H9 (cell line): ENCODE results near the gene WFDC1. TPM values are rescaled to one million over a fixed set of nuclear protein-coding genes. Genes with fewer than 3 reads are reported as not detected.

ENCODE experiments used
- DNase-seq: peaks from one replicate; pipeline ENCODE4 v3.0.0-alpha.2; 2017
- H2AFZ ChIP-seq: one replicate; pipeline ENCODE4 v1.6.1; 2013; ENCODE audit warnings: mild to moderate bottlenecking, low read length, control low read depth, moderate library complexity
- H2AK5ac ChIP-seq: 2 replicates; pipeline ENCODE4 v1.6.1; 2013; ENCODE audit warnings: low read length, control low read depth, mixed read lengths; ENCODE audit not compliant: insufficient read length
- H2BK120ac ChIP-seq: one replicate; pipeline ENCODE4 v1.6.1; 2013; ENCODE audit warnings: low read depth, mild to moderate bottlenecking, low read length, control low read depth, inconsistent platforms; ENCODE audit not compliant: poor library complexity, severe bottlenecking
- H2BK12ac ChIP-seq: 2 replicates; pipeline ENCODE4 v1.6.1; 2013; ENCODE audit warnings: low read length, control low read depth, mixed read lengths, low read depth; ENCODE audit not compliant: insufficient read length
- H2BK15ac ChIP-seq: 2 replicates; pipeline ENCODE4 v1.6.1; 2013; ENCODE audit warnings: low read depth, low read length, control low read depth
- H2BK20ac ChIP-seq: one replicate; pipeline ENCODE4 v1.6.1; 2013; ENCODE audit warnings: low read depth, mild to moderate bottlenecking, low read length, control low read depth, inconsistent platforms; ENCODE audit not compliant: poor library complexity, severe bottlenecking
- H2BK5ac ChIP-seq: 2 replicates; pipeline ENCODE4 v1.6.1; 2013; ENCODE audit warnings: low read length, control low read depth, mixed read lengths; ENCODE audit not compliant: insufficient read length
- H3K14ac ChIP-seq: 2 replicates; pipeline ENCODE4 v1.6.1; 2013; ENCODE audit warnings: low read length, control low read depth; ENCODE audit not compliant: insufficient read depth
- H3K18ac ChIP-seq: 2 replicates; pipeline ENCODE4 v1.6.1; 2013; ENCODE audit warnings: low read depth, mild to moderate bottlenecking, mixed read lengths, low read length, control low read depth; ENCODE audit not compliant: insufficient read length
- H3K23ac ChIP-seq: 2 replicates; pipeline ENCODE4 v1.6.1; 2013; ENCODE audit warnings: low read length, control low read depth, mixed read lengths, low read depth; ENCODE audit not compliant: insufficient read length
- H3K23me2 ChIP-seq: 2 replicates; pipeline ENCODE4 v1.6.1; 2013; ENCODE audit warnings: low read depth, mild to moderate bottlenecking, mixed read lengths, low read length, control low read depth; ENCODE audit not compliant: insufficient read length, poor library complexity, severe bottlenecking
- H3K27ac ChIP-seq: 2 replicates; pipeline ENCODE4 v1.5.1; 2013; ENCODE audit warnings: low read length, control low read depth, mixed read lengths, low read depth; ENCODE audit not compliant: insufficient read length
- H3K27me3 ChIP-seq: 2 replicates; pipeline ENCODE4 v1.6.1; 2013; ENCODE audit warnings: low read length, control low read depth, inconsistent platforms; ENCODE audit not compliant: insufficient read depth
- H3K4ac ChIP-seq: 2 replicates; pipeline ENCODE4 v1.6.1; 2013; ENCODE audit warnings: low read depth, mild to moderate bottlenecking, control low read depth, inconsistent platforms, low read length, moderate library complexity
- H3K4me1 ChIP-seq: 2 replicates; pipeline ENCODE4 v1.6.1; 2013; ENCODE audit warnings: low read length, control low read depth, inconsistent platforms; ENCODE audit not compliant: insufficient read depth
- H3K4me2 ChIP-seq: 2 replicates; pipeline ENCODE4 v1.6.1; 2013; ENCODE audit warnings: low read length, control low read depth, mixed read lengths; ENCODE audit not compliant: insufficient read length, insufficient read depth
- H3K56ac ChIP-seq: 2 replicates; pipeline ENCODE4 v1.6.1; 2013; ENCODE audit warnings: low read depth, mild to moderate bottlenecking, mixed read lengths, low read length, control low read depth; ENCODE audit not compliant: insufficient read length
- H3K79me1 ChIP-seq: 2 replicates; pipeline ENCODE4 v1.6.1; 2013; ENCODE audit warnings: low read depth, mild to moderate bottlenecking, moderate library complexity, low read length, control low read depth, inconsistent platforms; ENCODE audit not compliant: insufficient read depth, poor library complexity, severe bottlenecking
- H3K79me2 ChIP-seq: 2 replicates; pipeline ENCODE4 v1.6.1; 2013; ENCODE audit warnings: low read length, control low read depth, inconsistent platforms; ENCODE audit not compliant: insufficient read depth
- H3K9ac ChIP-seq: 2 replicates; pipeline ENCODE4 v1.6.1; 2013; ENCODE audit warnings: low read length, control low read depth, mixed read lengths; ENCODE audit not compliant: insufficient read length; ENCODE audit errors: extremely low read depth
- H3K9me3 ChIP-seq: one replicate; pipeline ENCODE4 v1.6.1; 2013; ENCODE audit warnings: low read depth, low read length, inconsistent platforms; ENCODE audit not compliant: control insufficient read depth
- H3T11ph ChIP-seq: one replicate; pipeline ENCODE4 v1.6.1; 2013; ENCODE audit warnings: mild to moderate bottlenecking, low read length, control low read depth, inconsistent platforms
- H4K20me1 ChIP-seq: one replicate; pipeline ENCODE4 v1.6.1; 2013; ENCODE audit not compliant: control insufficient read depth, insufficient read length, insufficient read depth
- H4K5ac ChIP-seq: 2 replicates; pipeline ENCODE4 v1.6.1; 2013; ENCODE audit warnings: low read depth, mild to moderate bottlenecking, mixed read lengths, low read length, control low read depth; ENCODE audit not compliant: insufficient read length
- H4K8ac ChIP-seq: replicated peaks from 2 replicates; pipeline ENCODE4 v1.6.1; 2013; ENCODE audit warnings: low read length, control low read depth, mixed read lengths, low read depth; ENCODE audit not compliant: insufficient read length
- H4K91ac ChIP-seq: 2 replicates; pipeline ENCODE4 v1.6.1; 2013; ENCODE audit warnings: low read depth, mild to moderate bottlenecking, moderate library complexity, mixed read lengths, low read length, control low read depth; ENCODE audit not compliant: insufficient read length
- H3K27ac Mint-ChIP-seq, 3 experiments: 2 replicates in 2 of 3; 3 replicates in 1 of 3; pipeline ENCODE4 v1.8.0; 2020 to 2021; ENCODE audit warnings: mixed read lengths in 3 of 3, mild to moderate bottlenecking in 1 of 3, moderate library complexity in 1 of 3
- H3K27me3 Mint-ChIP-seq: 2 replicates; pipeline ENCODE4 v1.8.0; 2021; ENCODE audit warnings: low read depth, mild to moderate bottlenecking, moderate library complexity, mixed read lengths
- H3K36me3 Mint-ChIP-seq, 3 experiments: 2 replicates in 2 of 3; 3 replicates in 1 of 3; pipeline ENCODE4 v1.8.0; 2020 to 2021; ENCODE audit warnings: low read depth in 3 of 3, mixed read lengths in 3 of 3; ENCODE audit not compliant: insufficient read depth in 1 of 3
- H3K4me1 Mint-ChIP-seq, 2 experiments: 2 replicates each; pipeline ENCODE4 v1.8.0; 2020; ENCODE audit warnings: mixed read lengths in 2 of 2
- H3K4me3 Mint-ChIP-seq, 2 experiments: 2 replicates in 1 of 2; 3 replicates in 1 of 2; pipeline ENCODE4 v1.8.0; 2020 to 2021; ENCODE audit warnings: mild to moderate bottlenecking in 2 of 2, mixed read lengths in 2 of 2, moderate library complexity in 1 of 2
- H3K9me3 Mint-ChIP-seq, 2 experiments: 2 replicates in 1 of 2; 3 replicates in 1 of 2; pipeline ENCODE4 v1.8.0; 2020; ENCODE audit warnings: mild to moderate bottlenecking in 2 of 2, mixed read lengths in 2 of 2, moderate library complexity in 1 of 2
- CTCF ChIP-seq: fragments of 200-600 bp; sonication (generic); conservative IDR thresholded peaks from 3 replicates; pipeline ENCODE4 v1.8.0; 2021; ENCODE audit warnings: antibody characterized with exemption, mild to moderate bottlenecking
- WGBS: extraction: QIAGEN DNeasy Blood & Tissue Kit; methylation state at CpG from one replicate; pipeline ENCODE4 v1.1.7; 2013; ENCODE audit warnings: missing lambda C conversion rate, low lambda C conversion rate, mixed read lengths; ENCODE audit not compliant: insufficient read length; ENCODE audit errors: extremely low coverage; 5-methylcytosine and 5-hydroxymethylcytosine counted together
- total RNA-seq: library from RNA; stranded (reverse); gene quantifications from 2 replicates; pipeline ENCODE4 v1.2.1, GENCODE V29; 2021

Gene WFDC1
- total RNA-seq, 1 experiment from 2014 or later = 0.24 TPM

GRCh38 chr16:84260766-84261554 lies 33.7 kb upstream of the WFDC1 start:
- H3K9ac ChIP-seq = no peak overlapping the region
- H3K27me3 ChIP-seq = no peaks in the 10 kb centered on the region
- no peak overlapping the region for H2BK12ac ChIP-seq
- H4K8ac ChIP-seq = no peak overlapping the region
- TF ChIP-seq CTCF = no peak
- Mint-ChIP-seq H3K4me3 (no peak overlapping the region; a peak in 1 of 5 replicates), H3K27me3 (peaks cover 19% of the 10 kb centered on the region), H3K27ac (no peak overlapping the region), H3K9me3 (peaks cover 0 to 4% of the 10 kb centered on the region in 2 experiments; a peak in 2 of 5 replicates), H3K4me1 (no peaks in the 10 kb centered on the region), H3K36me3 (no peaks in the 10 kb centered on the region)
- H4K20me1 ChIP-seq = no peaks in the 10 kb centered on the region
- no peaks in the 10 kb centered on the region for H3K23me2 ChIP-seq
- no peak overlapping the region for H3K27ac ChIP-seq
- no peaks in the 10 kb centered on the region for H3K79me1 ChIP-seq
- H3K4me1 ChIP-seq = no peaks in the 10 kb centered on the region
- no peak overlapping the region for H3K56ac ChIP-seq
- H3T11ph ChIP-seq = no peak overlapping the region
- H2AK5ac ChIP-seq = no peak overlapping the region
- no peak overlapping the region for H2BK20ac ChIP-seq
- H3K4ac ChIP-seq = no peak overlapping the region
- H3K79me2 ChIP-seq = no peaks in the 10 kb centered on the region
- H3K18ac ChIP-seq = no peak overlapping the region
- H2BK120ac ChIP-seq = no peak overlapping the region
- no peak for DNase-seq
- H2BK5ac ChIP-seq = no peak overlapping the region
- H3K9me3 ChIP-seq = no peaks in the 10 kb centered on the region
- H2BK15ac ChIP-seq = no peak overlapping the region
- no peak overlapping the region for H3K23ac ChIP-seq
- no peak overlapping the region for H4K5ac ChIP-seq
- no CpG with 5 or more reads among the region's 23 CpGs for WGBS
- no peak overlapping the region for H3K4me2 ChIP-seq
- no peak overlapping the region for H3K14ac ChIP-seq
- H4K91ac ChIP-seq = no peak overlapping the region
- H2AFZ ChIP-seq = no peak overlapping the region
